Measurements from ENCODE around the gene TXNRD3. TPM values are rescaled to one million over a fixed set of nuclear protein-coding genes. Genes with fewer than 3 reads are reported as not detected.

TXNRD3 gene
- total and polyA plus RNA-seq, 10 donors: 3.7 to 12.9 (median 6.5) TPM

DNA sequence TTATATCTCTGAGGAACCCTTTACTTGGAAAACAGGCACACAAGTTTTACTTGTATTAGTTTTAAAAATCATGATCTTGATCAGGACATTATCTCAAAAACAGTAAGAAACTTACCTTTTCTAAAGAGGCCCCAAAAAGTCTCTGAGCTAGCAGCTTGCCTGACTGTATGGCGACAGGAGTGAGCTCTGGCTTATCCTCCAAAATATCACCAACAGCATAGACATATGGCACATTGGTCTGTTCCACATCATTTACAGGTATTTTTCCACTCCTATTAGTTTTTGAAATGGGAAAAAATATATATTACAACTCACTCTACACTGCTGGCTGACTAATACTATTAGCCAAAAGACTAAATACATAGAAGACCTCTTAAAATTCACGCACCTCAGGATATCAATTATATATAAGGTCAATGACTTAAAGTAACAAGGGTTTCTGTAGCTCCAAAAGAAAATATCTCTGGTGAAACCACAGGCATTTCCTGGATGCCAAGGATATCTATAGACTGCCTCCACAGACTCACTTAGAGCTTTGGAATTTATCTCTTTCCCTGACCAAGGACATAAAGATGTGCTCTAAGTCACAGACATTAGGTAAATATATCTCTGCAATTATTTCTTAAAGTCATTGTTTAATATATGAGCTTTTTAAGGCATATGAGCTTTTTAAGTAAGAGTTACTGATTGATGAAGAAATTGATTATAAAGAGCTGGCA, 33.1 kb downstream of the TXNRD3 start:
- H3K27me3 ChIP-seq (replicated peaks in 1 of 7): no peaks in the 10 kb centered on the region
- TF ChIP-seq POLR2A (IDR thresholded peaks at IDR 0.05) (no peak), POLR2AphosphoS5 (IDR thresholded peaks at IDR 0.05) (no peak)
- no peak overlapping the region for H3K27ac ChIP-seq
- no peaks in the 10 kb centered on the region for H3K36me3 ChIP-seq
- H3K4me1 ChIP-seq: no peaks in the 10 kb centered on the region
- no peak overlapping the region for H3K4me3 ChIP-seq
- WGBS, 5 donors: 86 to 92% (median 89%) methylated on average over 2 of the region's 2 CpGs
- intact Hi-C loops (cut with DNase I; ENCODE audit: low total_unique reads): no loop called here
- no peaks in the 10 kb centered on the region for H3K9me3 ChIP-seq
- DNase-seq: no peak

DNA sequence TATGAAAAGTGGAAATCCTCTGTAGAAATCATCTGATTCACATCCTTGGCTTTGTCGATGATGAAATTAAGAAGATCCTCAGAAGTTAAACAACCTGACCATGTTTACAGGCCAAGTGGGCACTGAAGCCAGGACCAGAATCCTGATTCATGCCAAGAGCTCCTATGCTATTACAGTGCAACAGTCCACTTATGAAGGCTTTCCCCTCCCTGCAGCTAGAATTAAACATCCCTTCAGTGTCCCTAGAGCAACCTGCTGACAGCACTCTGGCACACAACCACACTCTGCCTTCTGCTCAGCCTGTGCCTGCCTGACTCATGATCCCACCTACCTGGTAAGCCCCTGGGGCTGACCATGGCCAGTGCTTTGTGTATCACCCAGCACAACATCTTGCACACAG, 33.8 kb downstream of the TXNRD3 start:
- TF ChIP-seq POLR2AphosphoS5 (IDR thresholded peaks at IDR 0.05): no peak
- TF ChIP-seq, protein P1, sequence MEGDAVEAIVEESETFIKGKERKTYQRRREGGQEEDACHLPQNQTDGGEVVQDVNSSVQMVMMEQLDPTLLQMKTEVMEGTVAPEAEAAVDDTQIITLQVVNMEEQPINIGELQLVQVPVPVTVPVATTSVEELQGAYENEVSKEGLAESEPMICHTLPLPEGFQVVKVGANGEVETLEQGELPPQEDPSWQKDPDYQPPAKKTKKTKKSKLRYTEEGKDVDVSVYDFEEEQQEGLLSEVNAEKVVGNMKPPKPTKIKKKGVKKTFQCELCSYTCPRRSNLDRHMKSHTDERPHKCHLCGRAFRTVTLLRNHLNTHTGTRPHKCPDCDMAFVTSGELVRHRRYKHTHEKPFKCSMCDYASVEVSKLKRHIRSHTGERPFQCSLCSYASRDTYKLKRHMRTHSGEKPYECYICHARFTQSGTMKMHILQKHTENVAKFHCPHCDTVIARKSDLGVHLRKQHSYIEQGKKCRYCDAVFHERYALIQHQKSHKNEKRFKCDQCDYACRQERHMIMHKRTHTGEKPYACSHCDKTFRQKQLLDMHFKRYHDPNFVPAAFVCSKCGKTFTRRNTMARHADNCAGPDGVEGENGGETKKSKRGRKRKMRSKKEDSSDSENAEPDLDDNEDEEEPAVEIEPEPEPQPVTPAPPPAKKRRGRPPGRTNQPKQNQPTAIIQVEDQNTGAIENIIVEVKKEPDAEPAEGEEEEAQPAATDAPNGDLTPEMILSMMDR (IDR thresholded peaks at IDR 0.05 in 8 of 11, conservative IDR thresholded peaks at IDR 0.05 in 3 of 11): no peak
- no peak for TF ChIP-seq POLR2A (IDR thresholded peaks at IDR 0.05)
- H3K4me1 ChIP-seq: no peaks in the 10 kb centered on the region
- peaks cover 0 to 3% (median 0%) of the 10 kb centered on the region in 6 donors for H3K36me3 ChIP-seq
- intact Hi-C loops (cut with DNase I; ENCODE audit: low total_unique reads): no loop called here
- WGBS, 5 donors: 93 to 100% (median 94%) methylated on average over 1 of the region's 1 CpG
- no peak overlapping the region for H3K27ac ChIP-seq
- no peak for DNase-seq
- no peak overlapping the region for H3K4me3 ChIP-seq
- no peaks in the 10 kb centered on the region for H3K27me3 ChIP-seq (replicated peaks in 1 of 7)
- H3K9me3 ChIP-seq: no peaks in the 10 kb centered on the region

- Histone ChIP-seq H3K27me3 (replicated peaks in 1 of 7) (no peaks in the 10 kb centered on the region), H3K27ac (no peak overlapping the region), H3K36me3 (peaks cover 0 to 7% (median 0%) of the 10 kb centered on the region in 6 donors), H3K9me3 (no peaks in the 10 kb centered on the region), H3K4me3 (no peak overlapping the region), H3K4me1 (no peaks in the 10 kb centered on the region)
- DNase-seq: no peak
- intact Hi-C loops (cut with DNase I; ENCODE audit: low total_unique reads): no loop called here
- 88 to 94% (median 89%) methylated on average over 7 of the region's 7 CpGs for WGBS, 5 donors
- TF ChIP-seq POLR2A (IDR thresholded peaks at IDR 0.05): no peak
- no peak for TF ChIP-seq POLR2AphosphoS5 (IDR thresholded peaks at IDR 0.05)
- TF ChIP-seq, protein P1 (IDR thresholded peaks at IDR 0.05 in 8 of 11, conservative IDR thresholded peaks at IDR 0.05 in 3 of 11): no peak
Measured at GRCh38 chr3:126620738-126621137, 34.2 kb downstream of the TXNRD3 start.

- TF ChIP-seq POLR2AphosphoS5 (IDR thresholded peaks at IDR 0.05): no peak
- TF ChIP-seq POLR2A (IDR thresholded peaks at IDR 0.05): no peak
- TF ChIP-seq, protein P1 (IDR thresholded peaks at IDR 0.05 in 8 of 11, conservative IDR thresholded peaks at IDR 0.05 in 3 of 11): no peak
- intact Hi-C loops (cut with DNase I; ENCODE audit: low total_unique reads): no loop called here
- H3K36me3 ChIP-seq: peaks cover 0 to 10% (median 0%) of the 10 kb centered on the region in 6 donors
- no peak overlapping the region for H3K27ac ChIP-seq
- no peaks in the 10 kb centered on the region for H3K9me3 ChIP-seq
- no peak overlapping the region for H3K4me3 ChIP-seq
- no peak for DNase-seq
- no peaks in the 10 kb centered on the region for H3K4me1 ChIP-seq
- no peaks in the 10 kb centered on the region for H3K27me3 ChIP-seq (replicated peaks in 1 of 7)
Measured at GRCh38 chr3:126618760-126619159, 36.2 kb downstream of the TXNRD3 start.

Data from spleen (tissue), 11 donors.